GM21737 (cell line): ENCODE measurements around the gene PRM2.

Experiments used
- ATAC-seq: cut with Tn5 transposase; IDR thresholded peaks from one replicate; pipeline ENCODE4 v1.9.1; 2021; ENCODE audit warnings: mild to moderate bottlenecking, moderate library complexity; ENCODE audit not compliant: unreplicated experiment

PRM2 gene

GRCh38 chr16:11250786-11251524, 25.3 kb downstream of the PRM2 start:
- ATAC-seq: no peak

DNA sequence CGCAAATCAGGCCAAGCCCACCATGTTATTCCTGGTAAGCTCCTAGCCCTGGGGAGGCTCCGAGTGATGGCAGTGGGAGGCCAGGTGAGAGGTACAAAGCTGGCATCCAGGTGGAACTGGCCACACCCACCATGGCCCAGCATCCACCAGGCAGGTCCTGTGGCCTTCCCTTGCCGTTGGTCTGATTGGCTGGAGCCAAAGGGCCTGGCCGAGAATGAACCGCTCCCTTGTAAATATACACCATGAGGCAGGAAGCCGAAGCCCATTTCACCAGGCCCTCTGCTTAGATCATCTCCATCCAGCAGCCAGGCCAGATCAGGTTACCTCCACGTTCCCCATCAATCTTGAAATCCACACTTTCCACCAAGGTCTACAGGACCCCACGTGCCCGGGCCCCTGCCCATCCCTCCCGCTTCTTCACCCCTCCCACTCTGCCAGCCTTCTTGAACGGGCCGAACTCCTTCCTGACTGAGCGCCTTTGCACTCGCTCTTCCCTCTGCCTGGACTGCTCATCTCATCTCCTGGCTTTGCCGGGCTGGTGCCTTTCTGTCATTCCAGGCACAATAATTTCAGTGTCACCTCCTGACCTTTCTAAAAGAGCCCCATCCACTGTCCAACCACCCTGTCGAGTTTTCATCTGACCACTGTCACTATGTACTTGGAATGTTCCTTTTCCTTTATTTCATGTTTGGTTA, 26.0 kb downstream of the PRM2 start:
- no peak for ATAC-seq

DNA sequence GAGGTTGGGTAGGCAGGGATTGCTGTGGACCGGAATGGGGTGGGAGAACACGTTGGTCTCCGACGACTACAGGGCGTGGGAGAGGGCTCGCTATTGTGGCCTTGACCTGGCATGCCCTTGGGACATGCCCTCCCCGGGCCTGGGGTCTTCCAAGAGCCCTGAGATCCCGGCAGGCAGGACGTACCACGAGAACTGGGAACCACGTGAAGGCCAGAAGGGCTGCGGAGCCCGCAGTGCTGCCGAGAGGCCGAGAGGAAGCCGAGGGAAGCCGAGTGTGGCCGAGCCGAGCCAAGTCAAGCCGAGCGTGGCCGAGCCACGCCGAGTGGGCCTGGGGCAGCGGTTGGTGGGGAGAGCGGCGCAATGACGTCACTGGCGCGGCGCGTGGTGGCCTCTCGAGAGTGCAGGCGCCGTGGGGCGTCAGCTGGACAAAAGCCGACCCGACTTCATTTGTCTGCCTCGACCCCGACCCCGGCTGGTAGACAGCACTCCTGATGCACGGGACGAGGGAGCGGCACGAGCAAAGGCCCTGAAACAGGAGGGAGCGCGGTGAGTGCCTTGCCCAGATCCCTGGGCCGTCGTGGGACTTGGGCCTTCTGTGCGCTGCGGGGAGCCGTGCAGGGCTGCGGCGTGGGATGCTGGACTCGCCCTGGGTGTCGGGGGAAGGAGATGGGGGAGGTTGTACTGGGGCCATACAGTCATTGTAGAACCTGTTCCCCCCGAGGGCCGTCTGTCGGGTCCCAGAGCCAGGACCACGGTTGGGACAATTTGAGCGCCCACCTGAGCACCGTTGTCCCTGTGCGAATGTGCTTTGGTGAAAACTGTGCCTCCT, 26.8 kb downstream of the PRM2 start:
- no peak for ATAC-seq

DNA sequence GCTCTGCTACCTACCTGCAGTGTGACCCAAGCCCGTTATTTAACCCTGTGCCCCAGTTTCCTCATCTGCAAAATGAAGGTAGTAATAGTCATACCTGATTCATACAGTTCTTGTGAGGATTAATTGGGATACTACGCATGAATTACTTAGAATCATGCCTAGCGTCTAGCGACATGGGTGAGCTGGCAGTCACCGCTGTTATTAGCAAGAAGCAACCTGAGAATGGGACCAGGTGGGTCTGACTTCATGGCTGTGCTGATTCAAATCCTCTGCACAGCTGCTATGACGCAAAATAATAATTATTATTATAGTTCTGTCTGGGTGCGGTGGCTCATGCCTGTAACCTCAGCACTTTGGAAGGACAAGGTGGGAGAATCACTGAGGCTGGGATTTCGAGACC, 28.1 kb downstream of the PRM2 start:
- no peak for ATAC-seq

GRCh38 chr16:11245988-11246387, 30.3 kb downstream of the PRM2 start:
- no peak for ATAC-seq

DNA sequence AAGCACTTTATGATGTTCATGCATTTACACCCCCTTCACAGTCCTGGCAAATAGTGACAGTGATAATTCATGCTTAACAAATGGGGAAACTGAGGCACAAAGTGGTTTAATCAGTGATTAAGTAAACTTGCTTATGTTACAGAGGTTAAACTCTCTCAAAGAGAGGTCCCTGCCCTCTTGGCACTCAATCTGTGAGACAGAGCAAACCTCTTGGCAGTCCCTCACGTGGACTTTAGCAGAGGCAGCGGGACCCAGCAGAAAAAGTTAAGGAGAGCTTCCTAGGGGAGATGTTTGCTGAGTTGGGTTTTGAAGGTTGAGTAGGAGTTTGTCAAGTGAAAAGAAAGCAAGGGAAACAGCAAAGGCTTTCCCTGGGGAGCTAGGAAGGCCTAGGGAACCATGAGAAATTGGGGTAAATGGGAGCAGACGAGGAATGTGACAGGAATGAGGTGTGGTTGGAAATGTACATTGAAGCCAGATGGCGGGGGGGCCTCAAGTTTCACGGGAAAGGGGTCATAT, 31.0 kb downstream of the PRM2 start:
- ATAC-seq: no peak

DNA sequence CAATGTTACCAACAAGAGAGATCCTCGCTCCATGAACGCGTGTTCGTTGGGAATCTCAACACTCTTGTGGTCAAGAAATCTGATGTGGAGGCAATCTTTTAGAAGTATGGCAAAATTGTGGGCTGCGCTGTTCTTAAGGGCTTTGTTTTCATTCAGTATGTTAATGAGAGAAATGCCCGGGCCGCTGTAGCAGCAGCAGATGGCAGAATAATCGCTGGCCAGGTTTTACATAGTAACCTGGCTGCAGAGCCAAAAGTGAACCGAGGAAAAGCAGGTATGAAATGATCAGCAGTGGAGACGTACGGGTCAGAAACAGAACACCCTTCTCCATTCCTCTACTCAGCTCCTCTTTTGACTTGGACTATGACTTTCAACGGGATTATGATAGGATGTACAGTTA, 33.6 kb downstream of the PRM2 start:
- no peak for ATAC-seq

DNA sequence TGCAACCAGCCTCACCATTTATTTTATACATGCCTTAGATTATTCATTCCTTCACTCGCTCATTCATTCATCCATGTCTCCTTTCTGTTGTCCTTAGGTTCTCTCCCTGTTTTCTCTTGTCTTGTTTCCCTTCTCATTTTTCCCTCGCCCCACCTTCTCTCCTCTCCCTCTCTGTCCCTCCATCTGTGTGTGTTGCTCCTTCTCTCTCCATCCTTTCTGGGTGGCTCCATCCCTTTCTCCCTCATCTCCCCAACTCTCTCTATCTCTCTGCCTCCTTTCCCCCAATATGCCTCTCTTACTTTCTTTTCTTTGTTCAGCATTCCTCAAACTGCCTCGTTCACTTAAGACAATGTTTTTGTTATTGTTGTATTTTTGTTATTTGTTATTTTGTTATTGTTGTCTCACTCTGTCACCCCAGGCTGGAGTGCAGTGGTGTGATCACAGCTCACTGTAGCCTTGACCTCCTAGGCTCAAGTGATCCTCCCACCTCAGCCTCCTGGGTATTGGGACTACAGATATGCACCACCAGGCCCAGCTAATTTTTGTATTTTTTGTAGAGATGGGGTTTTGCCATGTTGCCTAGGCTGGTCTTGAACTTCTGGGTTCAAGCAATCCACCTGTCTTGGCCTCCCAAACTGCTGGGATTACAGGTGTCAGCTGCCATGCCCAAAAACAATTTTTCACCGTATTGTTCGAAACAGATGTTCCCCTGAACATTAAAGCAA, 34.6 kb downstream of the PRM2 start:
- ATAC-seq: no peak

DNA sequence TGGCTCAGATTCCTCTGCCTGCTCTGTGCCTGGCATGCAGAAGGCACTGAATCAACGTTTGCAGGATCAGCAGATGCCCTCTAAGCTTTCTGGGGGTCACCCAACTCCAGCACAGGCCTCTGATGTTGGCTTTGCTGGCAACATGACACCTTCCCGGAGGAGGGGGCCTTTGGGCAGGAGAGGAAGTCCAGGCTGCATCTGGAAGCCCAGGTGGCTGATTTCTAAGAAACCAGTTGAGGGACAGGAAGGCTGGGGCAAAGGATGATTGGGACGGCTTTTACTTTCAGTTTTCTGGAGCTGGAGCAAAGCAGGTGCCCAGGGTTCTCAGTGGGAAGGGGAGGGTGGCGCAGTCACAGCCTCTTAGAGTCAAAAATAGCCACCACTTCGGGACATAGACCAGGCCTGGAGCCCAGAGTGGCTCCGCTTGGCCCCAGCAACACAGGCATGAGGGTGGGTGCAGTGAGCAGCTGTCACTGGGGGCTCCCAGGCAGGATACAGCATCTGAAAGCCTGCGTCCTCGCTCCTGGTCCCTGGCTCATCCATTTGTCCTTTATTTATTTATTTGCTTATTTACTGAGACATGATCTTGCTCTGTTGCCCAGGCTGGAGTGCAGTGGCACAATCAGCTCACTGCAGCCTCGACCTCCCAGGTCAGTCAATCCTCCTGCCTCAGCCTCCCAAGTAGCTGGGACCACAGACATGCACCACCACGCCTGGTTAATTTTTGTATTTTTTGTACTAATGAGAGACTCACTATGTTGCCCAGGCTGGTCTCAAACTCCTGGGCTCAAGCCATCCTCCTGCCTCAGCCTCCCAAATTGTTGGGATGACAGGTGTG, 35.4 kb downstream of the PRM2 start:
- ATAC-seq: no peak

- no peak for ATAC-seq
Measured at GRCh38 chr16:11239644-11240632, 36.3 kb downstream of the PRM2 start.

- ATAC-seq: no peak
Measured at GRCh38 chr16:11238272-11239202, 37.7 kb downstream of the PRM2 start.

GRCh38 chr16:11236461-11237254, 39.6 kb downstream of the PRM2 start:
- no peak for ATAC-seq

DNA sequence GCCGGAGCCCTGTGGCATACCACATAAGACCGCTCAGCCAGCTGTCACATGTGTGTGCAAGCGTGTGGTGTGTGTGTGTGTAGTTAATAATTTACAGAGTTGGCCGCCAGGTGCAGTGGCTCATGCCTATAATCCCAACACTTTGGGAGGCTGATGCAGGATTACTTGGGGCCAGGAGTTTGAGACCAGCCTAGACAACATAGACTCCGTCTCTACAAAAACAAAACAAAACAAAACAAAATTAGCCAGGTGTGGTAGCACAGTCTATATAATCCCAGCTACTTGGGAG, 40.6 kb downstream of the PRM2 start:
- ATAC-seq: no peak

- no peak for ATAC-seq
Measured at GRCh38 chr16:11234884-11235702, 41.2 kb downstream of the PRM2 start.

- ATAC-seq: no peak
Measured at GRCh38 chr16:11233727-11234376, 42.4 kb downstream of the PRM2 start.
